LNCAP (cell line): Measurements from ENCODE around the gene C2orf78.

Source experiments
- TF ChIP-seq, protein P1 (sequence below): fragments of 450-650 bp; IDR thresholded peaks from 2 replicates; pipeline ENCODE4 v1.5.1; 2017; ENCODE audit warnings: mild to moderate bottlenecking

The C2orf78 gene

DNA sequence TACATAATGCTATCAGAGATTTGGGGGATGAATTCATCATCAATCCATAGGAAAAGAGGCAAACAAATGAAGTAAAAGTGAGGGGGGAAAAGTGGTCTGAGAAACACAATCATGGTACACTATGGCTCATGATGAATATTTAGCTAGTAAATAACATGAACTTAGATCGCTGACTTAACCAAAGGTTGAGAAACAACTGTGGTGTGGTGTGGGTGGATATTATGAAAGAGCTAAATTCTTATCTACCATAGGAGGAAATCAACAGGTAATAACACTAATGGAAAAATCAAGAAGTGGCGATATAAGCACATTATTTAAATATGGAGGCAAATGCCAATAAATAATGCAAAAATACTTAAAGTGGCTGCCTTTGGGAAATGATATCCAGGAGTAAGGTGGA is 34.7 kb upstream of the C2orf78 start:
- TF ChIP-seq, protein P1, sequence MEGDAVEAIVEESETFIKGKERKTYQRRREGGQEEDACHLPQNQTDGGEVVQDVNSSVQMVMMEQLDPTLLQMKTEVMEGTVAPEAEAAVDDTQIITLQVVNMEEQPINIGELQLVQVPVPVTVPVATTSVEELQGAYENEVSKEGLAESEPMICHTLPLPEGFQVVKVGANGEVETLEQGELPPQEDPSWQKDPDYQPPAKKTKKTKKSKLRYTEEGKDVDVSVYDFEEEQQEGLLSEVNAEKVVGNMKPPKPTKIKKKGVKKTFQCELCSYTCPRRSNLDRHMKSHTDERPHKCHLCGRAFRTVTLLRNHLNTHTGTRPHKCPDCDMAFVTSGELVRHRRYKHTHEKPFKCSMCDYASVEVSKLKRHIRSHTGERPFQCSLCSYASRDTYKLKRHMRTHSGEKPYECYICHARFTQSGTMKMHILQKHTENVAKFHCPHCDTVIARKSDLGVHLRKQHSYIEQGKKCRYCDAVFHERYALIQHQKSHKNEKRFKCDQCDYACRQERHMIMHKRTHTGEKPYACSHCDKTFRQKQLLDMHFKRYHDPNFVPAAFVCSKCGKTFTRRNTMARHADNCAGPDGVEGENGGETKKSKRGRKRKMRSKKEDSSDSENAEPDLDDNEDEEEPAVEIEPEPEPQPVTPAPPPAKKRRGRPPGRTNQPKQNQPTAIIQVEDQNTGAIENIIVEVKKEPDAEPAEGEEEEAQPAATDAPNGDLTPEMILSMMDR: no peak

DNA sequence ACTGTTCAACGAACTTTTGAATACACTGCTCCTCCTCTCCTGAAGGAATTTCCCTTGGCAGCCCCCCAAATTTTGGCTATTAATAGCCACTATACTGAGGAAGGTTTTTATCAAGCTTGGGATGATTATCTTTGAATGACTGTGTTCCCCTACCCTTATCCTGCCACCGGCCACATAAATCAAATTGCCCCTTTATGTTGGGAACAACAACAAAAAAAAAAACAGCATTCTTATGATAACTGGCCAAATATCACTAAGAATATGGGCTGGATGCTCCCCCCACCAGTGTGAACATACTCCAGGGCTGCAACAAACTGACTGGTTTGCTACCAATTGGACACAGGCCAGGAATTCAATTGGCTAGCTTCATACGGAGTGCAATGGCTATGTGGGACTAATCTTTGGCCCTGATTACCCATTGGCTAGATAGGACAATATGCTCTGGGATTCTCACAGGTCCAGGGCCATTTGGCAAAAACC is 24.7 kb upstream of the C2orf78 start:
- TF ChIP-seq, protein P1: no peak

DNA sequence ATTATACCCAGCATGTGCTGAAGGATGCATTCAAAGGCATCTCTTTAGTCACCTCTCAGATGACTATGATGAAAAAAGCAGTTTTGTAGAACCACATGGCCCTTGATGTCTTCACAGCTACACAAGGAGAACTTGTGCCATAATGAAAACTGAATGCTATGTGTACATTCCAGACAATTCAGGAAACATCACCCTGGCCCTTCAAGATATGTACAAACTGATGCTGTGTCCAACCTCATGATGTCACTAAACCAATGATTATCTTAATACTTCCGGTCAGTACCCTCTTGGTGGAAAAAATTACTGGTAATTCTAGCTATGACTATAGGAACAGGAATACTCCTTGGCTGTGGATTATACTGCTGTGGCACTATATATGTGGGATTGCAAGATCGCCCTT is 24.1 kb upstream of the C2orf78 start:
- TF ChIP-seq, protein P1: no peak

DNA sequence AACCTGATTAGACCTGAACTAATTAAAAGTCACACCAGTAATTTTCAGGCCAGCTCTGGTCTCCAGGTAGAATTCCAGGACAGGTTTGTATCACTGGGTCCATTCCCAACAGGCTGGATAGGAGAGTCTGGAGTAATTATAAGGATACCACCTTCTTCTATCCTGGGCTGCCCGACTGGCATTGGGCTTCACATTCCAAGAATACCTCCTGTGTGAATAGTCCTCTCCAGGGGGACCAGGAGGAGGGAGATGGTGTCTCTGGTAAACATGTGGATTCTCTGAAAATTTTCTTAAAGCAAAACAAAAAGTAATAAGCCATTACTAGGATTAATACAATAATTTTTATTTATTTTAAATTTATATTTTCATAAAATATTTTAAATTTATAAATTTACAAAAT is 21.4 kb upstream of the C2orf78 start:
- TF ChIP-seq, protein P1: no peak

DNA sequence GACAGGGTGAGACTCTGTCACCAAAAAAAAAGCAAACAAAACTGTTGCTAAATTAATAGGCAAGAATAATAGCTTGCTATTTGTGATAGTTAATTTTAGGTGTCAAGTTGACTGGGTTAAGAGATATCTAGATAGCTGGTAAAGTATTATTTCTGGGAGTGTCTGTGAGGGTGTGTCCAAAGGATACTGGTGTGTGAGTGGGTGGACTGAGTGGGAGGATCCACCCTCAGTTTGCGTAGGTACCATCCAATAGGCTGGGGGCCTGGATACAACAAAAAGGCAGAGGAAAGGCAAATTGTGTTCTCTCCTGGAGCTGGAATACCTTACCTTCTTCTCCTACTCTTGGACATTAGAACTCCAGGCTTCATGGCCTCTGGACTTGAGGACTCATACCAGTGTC is 19.0 kb upstream of the C2orf78 start:
- TF ChIP-seq, protein P1: no peak

DNA sequence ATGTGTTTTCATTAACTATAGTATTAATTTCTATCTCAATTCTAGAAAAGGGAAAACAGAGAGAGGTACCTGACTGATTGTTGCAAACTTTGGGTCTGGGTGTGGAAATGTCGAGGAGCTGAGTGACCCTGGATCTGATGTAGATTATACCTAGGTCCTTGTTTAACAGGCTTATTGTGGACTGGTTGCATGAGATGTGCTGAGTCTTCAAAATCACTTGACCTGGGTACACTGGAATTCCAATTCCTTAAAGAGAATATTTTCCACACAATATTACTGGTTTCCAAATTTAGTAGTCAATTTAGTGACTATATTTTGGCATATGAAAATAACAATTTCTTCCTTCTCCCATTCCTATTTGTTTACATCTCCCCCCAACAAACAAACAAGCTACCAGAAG is 17.6 kb upstream of the C2orf78 start:
- TF ChIP-seq, protein P1: no peak

DNA sequence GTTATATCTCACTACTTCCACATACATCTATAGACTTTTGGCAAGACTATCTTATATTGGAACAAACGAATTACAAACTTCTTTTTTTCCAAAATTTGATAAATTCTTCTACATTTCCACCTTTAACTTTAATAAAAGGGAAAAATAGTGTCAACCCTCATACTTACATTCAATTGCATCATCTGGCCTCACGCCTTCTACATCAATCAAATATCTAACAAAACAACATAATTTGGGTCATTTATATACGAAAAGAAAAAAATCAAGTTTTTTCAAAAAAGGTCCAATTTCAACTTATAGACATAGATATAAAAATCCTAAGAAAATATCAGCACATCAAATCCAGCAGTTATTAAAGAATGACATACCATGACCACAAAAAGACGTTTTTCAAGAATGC is 17.0 kb upstream of the C2orf78 start:
- TF ChIP-seq, protein P1: no peak

DNA sequence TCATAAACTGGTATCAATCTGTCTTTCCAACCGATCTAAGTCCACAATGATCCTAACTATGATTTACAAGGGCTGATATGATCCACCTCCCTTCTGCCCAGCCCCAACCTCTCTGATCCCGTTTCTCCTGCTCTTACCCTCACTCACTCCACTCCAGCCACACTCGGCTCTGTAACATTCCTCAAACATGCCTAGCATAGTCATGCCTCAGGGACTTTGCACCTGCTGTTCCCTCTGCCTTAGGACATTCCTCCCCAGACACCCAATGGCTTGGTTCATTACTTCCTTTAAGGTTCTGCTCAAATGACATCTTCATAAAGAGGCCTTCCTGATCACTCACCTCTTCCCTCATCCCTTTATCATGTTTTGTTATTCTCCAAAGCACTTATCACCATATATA is 13.3 kb upstream of the C2orf78 start:
- TF ChIP-seq, protein P1: no peak
